NCI-H187 treated with DMSO at 0.1 percent for 48 hours (cell line): ENCODE measurements around the gene TRMT10B.
A peak's percentile ranks its signal among the peaks of the same experiment; 100 is the strongest.
"Not testable (repeated sequence)": the region's sequence is repeated elsewhere in the genome, so short reads cannot be mapped to it uniquely, and the experiment has no call there.

Experiments
- DNase-seq: peaks from one replicate; lab custom pipeline; 2025; lab: John Stamatoyannopoulos, UW

Gene TRMT10B

DNA sequence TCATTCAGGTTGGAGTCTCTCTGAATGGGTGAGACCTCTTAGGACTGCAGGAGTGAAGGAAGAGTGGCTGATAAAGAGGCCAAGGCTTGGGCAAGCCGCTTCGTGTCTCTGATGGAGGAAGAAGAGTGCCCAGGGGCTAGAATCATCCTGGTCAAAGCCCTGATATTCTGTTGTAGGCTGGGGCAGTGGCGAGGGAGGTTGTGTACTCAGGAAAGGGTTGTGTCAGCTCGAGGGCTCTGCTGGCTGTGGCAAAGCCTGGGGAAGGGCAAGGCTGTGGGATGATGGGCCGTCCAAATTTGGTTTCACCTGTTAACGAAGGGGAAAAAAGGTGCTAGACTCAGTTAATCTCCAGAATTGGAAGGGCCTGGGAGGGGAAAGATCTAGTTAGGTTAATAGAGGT is 2.4 kb upstream of the TRMT10B start:
- DNase-seq = no peak

GRCh38 chr9:37751704-37752103 is 1.9 kb upstream of the TRMT10B start:
- DNase-seq = not testable (repeated sequence)

DNA sequence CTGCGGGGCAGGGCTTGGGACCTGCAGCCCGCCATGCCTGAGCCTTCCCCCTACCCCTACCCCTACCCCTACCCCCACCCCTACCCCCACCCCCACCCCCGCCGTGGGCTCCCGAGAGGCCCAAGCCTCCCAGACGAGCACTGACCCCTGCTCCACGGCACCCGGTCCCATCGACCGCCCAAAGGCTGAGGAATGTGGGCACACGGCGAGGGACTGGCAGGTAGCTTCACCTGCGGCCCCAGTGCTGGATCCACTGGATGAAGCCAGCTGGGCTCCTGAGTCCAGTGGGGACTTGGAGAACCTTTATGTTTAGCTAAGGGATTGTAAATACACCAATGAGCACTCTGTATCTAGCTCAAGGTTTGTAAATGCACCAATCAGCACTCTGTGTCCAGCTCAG is 1.5 kb upstream of the TRMT10B start:
- DNase-seq = not testable (repeated sequence)

GRCh38 chr9:37752642-37753488 is 740 bp upstream of the TRMT10B start:
- no peak for DNase-seq

DNA sequence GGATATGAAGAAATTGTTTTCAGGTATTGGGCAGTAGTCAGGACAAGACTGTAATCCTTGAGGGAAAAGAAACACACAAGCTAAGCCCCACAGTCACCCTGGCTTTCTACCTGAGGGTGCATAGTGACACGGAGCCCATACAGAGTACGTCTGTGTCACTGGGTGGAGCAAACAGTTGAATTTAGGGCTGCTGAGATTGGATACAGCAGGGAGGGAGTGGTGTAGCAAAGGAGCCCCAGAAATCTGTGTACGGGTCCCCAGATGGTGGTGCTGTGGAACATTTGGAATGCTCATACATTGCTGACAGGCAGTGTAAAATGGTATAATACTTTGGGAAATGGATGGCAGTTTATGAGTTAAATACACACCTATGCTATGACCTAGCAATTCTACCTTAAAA is 5.1 kb downstream of the TRMT10B start:
- DNase-seq = no peak

- DNase-seq = no peak
Observed at GRCh38 chr9:37760416-37761161, 7.0 kb downstream of the TRMT10B start.

- DNase-seq = no peak
Observed at GRCh38 chr9:37761511-37761910, 7.9 kb downstream of the TRMT10B start.

GRCh38 chr9:37765263-37765662 is 11.7 kb downstream of the TRMT10B start:
- not testable (repeated sequence) for DNase-seq

DNA sequence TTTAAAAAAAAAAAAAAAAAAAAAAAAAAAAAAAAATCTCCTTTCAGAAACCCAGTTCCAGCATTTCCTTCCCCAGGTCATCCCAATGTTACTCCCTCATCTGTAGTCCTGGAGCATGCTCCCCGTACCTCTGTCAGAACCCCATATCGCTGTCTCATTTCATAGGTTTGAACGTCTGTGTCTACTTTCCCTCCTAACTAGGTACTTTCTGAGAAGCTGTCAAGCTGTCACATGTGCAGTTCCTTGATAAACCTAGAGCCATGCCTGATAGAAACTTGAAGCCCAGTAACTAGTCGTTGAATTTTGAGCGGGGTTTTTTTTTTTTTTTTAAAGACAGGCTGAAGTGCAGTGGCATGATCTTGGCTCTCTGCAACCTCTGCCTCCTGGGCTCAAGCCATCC is 15.7 kb downstream of the TRMT10B start:
- DNase-seq = no peak

DNA sequence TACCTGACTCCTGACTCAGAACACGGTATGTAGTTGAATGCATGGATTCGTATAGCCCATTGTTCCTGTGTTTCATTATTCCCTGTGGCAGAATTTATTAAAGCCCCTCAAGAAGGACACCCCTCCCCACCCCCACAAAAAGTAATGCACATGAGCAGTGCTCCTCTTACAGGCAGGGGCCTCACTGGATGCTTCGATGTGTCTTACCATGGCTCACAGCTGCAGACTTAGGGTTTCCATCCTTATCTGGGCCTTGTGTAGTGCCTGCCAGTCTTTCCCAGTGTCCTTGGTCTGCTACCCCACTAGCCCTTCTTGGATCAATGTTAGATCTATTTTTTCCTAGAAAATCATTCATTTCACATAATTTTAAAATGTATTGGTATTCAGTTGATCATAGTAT is 16.4 kb downstream of the TRMT10B start:
- no peak for DNase-seq

- no peak for DNase-seq
Observed at GRCh38 chr9:37775216-37775919, 21.8 kb downstream of the TRMT10B start.

GRCh38 chr9:37776328-37776727 is 22.7 kb downstream of the TRMT10B start:
- DNase-seq = no peak

GRCh38 chr9:37778534-37778933 is 24.9 kb downstream of the TRMT10B start:
- no peak for DNase-seq

GRCh38 chr9:37784291-37784615 is 30.6 kb downstream of the TRMT10B start:
- no peak for DNase-seq

DNA sequence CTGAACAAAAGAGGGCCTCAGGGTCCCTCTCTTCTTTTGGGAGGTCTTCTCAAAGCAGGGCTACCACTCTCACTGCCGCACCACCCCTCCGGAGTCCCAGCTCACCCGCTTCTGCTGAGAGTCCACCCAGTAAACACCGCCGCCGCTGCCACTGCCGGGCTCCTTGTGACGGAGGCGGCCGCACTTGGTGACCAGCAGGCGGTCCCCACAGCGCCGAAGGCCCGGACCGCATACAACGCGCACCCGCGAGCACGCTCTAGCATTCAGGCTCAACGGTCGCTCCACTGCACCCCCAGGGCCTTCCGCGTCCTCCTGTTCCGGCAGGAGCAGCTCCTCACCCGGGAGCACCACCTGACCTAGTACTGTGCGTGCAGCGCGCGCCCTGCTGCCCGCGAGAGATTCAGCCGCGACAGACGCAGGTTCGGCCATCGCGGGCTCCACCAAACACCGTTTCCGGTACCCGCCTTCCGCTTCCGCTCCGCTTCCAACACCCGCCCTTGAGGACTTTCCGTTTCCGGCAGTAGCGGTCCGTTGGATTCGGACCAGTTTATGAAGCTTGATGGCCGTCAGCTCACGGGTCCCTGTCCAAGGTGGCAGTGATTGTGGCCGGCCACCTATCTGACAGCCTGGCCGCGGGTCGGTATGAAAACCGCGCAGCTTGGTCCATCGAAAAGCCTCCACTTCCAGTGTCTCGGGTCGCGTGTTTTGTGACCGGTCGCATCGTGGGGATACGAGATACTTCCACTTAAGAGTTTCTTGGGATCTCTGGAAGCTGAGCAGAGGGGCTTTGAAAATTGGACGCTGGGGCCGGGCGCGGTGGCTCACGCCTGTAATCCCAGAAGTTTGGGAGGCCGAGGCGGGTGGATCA is 31.2 kb downstream of the TRMT10B start, which contains the start of gene EXOSC3:
Gene EXOSC3, minus strand, starts transcription at position 449 of the 868 bp plus-strand sequence. Its CDS starts 20 bp downstream, at position 429.
- DNase-seq = peak; percentile 37

- DNase-seq = no peak
Observed at GRCh38 chr9:37787059-37787458, 33.5 kb downstream of the TRMT10B start.

- DNase-seq = no peak
Observed at GRCh38 chr9:37788332-37788731, 34.7 kb downstream of the TRMT10B start.

- DNase-seq = no peak
Observed at GRCh38 chr9:37790096-37790495, 36.5 kb downstream of the TRMT10B start.

DNA sequence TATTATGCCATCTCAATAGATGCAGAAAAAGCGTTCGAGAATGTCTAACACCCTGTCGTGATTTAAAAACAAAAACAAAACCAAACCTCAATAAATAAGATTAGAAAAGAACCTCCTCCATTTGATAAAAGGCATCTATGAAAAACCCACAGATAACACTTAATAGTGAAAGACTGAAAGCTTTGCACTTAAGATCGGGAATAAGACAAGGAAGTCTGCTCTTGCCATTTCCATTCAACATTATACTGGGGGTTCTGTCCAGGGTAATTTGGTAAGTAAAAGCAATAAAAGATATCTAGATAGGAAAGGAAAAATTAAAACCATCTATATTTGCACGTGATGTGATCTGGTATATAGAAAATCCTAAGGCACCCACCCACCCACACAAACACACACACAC is 38.5 kb downstream of the TRMT10B start:
- DNase-seq = no peak

DNA sequence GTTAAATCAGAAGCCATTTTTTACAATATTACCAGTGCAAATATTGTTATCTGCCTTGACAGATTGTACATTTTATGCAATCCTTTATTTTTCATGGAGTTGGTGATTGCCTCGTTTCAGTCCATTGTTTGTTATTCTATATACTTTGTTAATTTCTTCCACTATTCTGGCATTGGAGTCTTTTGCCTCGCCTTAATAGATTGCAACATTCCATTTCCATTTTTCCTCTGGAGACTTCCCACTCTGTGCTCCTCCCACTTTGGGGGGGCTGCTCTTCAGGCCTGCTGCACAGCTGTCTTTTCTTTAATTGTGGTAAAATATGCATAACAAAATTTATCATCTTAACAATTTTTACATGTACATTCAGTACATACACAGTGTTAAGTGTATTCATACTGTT is 42.6 kb downstream of the TRMT10B start:
- no peak for DNase-seq

DNA sequence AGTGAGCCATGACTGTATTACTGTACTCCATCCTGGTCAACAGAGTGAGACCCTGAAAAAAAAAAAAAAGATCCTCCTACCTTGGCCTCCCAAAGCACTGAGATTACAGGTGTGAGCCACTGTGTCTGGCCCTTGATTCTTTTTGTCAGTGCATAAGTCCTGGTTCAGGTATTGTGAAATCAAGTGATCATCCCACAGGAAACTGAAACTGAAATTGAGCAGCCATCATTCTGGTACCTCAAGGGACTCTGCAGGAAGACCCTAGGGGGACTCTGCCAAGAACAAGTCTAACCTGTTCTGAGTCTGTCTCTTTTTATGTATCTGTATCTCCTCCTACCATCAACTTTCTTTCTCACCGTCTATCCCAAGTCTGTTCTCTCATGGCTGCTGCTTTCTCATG is 45.1 kb downstream of the TRMT10B start:
- DNase-seq = no peak
